Activated T-cell treated with anti-CD3 and anti-CD28 coated beads, Interleukin-2, amount 50 U/mL, for 48 hours (primary cell): ENCODE data around the gene RAB40C.

Source experiments
- DNase-seq, 2 experiments: peaks; one replicate each; pipeline ENCODE4 v3.0.0-alpha.2; 2020

RAB40C gene

DNA sequence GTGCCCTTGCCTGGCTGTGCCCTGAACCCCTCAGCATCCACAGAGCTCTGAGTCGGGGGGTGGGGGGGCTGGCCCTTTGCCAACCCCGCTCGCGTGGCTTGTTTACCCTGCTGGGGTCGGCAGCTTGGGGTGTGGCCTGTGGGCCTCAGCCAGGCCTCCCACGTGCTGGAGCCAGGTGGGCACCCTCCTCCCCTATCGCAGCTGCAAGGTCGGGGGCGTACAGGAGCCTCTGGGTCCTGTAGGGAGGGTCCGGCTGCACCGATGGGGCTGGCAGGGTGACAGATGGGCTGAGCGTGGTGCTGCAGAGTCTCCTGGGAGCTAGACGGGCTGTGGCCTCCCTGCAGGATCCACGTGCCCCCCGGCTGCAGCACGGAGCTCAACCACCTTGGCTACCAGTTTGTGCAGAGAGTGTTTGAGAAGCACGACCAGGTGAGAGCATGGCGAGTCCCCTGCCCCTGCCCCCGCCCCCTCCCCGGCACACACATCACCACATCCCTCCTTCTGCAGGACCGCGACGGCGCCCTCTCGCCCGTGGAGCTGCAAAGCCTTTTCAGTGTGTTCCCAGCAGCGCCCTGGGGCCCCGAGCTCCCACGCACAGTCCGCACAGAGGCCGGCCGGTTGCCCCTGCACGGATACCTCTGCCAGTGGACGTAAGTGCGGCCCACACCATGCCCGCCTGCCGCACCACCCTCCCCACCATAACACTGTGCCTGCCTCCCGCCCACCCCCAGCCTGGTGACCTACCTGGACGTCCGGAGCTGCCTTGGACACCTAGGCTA, 81.7 kb downstream of the RAB40C start:
- DNase-seq: no peak

DNA sequence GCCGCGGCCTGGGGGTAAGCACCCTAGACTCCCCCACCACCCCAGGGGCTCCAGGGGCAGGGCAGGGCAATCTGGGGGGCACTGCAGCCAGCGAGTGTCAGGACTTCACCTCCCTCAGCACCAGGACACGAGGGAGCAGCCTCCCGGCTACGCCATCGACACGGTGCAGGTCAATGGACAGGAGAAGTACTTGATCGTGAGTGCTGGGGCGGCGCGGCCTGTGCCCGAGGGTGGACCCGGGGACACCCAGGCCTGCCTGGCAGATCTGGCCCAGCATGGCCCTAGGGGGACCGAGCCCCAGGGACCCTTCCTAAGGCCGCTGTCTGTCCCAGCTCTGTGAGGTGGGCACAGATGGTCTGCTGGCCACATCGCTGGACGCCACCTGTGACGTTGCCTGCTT, 82.5 kb downstream of the RAB40C start:
- no peak for DNase-seq

DNA sequence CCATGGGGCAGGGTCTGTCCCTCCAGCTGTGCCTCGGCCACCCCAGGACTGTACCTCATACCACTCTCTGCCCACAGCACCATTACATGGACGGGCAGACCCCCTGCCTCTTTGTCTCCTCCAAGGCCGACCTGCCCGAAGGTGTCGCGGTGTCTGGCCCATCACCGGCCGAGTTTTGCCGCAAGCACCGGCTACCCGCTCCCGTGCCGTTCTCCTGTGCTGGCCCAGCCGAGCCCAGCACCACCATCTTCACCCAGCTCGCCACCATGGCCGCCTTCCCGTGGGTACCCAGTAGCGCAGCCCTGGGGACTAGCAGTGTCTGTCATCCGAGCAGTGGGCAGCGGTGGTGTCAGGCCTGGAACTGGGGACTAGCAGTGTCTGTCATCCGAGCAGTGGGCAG, 83.0 kb downstream of the RAB40C start:
- no peak for DNase-seq

DNA sequence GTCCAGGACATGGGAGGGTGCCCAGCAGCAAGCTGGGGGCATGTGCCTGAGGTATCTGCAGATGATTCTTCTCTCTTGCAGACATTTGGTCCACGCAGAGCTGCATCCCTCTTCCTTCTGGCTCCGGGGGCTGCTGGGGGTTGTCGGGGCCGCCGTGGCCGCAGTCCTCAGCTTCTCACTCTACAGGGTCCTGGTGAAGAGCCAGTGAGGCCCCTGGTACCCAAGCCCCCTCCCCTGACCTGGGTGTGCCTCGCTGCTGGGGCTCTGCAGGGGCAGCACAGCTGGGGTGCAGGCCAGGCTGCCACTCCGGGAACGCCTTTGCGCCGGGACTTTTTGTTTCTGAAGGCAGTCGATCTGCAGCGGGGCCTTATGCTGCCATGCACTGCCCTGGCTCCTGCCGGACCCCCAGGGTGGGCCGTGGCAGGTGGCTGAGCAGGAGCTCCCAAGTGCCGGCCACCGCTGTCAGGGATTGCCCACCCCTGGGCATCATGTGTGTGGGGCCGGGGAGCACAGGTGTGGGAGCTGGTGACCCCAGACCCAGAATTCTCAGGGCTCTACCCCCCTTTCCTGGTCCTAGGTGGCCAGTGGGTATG, 83.6 kb downstream of the RAB40C start:
- DNase-seq: no peak

DNA sequence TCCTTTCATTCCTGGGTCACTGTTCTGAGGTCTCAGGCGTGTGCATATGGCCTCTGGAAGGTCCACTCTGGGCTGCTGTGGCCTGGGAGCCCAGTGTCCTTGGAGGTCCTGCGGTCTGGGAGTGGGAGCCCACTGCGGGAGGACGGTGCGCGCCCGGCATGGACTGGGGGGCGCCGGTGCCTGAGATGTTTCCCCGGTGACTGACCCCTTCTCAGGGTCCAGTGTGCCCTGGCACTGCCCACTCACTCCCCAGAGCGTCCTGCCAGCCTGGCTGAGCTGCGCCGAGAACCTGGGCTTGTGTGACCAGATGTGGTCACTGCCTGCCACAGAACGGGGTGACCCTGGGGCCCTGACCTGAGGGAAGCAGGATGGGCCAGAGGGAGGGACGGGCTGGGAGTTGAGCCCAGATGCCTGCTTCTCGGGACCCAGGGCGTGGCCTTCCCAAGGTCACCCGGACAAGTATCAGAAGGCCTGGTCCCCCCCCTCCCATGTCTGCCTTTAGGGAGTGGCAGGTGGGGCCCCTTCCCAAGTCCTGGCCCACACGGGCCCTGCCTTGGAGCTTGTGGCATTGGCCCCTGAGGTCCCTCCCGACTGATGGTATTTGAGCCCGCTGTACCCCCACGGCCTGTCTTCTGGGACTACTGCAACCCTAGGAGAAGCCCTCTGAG, 84.5 kb downstream of the RAB40C start:
- DNase-seq: no peak

DNA sequence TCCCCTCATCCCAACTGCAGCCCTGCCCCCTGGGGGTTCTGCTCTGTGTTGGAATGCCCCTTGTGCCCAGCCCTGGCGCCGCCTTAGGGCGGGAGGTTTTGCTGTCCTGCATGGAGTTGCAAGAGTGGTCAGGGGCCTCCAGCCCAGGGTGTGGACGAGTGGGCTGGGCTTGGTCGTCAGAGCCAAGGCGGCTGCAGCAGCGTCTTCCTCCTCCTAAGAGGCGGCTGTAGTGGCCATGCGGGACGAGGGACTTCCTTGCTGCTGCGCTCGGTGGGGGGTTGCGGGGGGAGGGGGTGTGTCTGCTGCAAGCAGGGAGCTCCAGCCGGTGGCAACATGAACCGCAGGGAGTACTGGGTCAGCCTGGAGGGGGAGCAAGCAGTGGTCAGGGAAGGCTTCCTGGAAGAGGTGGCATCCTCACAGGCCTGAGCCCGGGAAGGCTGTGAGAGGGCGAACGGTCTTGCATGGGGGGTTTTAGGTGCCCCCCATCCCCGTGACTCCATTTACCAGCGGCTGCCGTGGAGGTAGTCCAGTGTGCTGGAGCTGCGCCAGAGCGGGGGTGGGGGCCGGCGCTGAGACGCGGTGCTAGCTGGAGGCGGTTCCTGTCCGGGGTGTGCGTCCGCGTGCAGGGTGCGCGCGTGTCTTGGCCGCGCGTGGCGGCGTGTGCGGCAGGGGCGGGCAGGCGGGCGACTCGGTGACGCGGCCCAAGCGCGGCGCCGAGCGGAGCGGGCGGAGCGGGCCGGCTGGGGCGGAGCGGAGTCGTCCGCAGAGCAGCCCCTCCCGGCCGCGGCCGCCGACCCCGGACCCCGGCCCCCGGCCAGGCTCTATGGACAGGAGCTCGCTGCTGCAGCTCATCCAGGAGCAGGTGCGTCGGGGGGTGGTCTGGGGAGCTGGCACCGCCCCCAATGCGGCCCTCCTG, 85.4 kb downstream of the RAB40C start, which contains the start of gene RHBDL1:
Gene RHBDL1, plus strand, starts transcription at position 704 of the 916 bp plus-strand sequence. Its CDS starts 120 bp downstream, at position 824.
- no peak for DNase-seq

DNA sequence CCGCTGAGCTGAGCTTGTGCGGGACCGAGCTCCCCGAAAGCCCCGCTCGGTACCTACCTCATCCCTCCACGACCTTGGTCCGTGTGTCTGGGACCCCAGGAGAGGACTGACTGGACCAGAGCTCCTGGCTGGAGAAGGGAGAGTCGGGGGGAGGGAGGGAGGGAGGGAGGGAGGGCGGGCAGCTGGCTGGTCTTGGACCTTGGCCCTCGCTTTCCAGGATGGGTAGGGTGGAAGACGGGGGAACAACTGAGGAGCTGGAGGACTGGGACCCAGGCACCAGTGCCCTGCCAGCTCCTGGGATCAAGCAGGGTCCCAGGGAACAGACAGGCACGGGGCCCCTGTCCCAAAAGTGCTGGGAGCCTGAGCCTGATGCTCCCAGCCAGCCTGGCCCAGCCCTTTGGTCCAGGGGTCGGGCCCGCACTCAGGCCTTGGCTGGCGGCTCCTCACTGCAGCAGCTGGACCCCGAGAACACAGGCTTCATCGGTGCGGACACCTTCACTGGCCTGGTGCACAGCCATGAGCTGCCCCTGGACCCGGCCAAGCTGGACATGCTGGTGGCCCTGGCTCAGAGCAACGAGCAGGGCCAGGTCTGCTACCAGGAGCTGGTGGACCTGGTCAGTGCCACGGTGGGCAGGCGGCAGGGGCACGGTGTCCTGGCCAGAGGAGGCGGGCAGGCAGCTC, 86.2 kb downstream of the RAB40C start:
- no peak for DNase-seq

DNA sequence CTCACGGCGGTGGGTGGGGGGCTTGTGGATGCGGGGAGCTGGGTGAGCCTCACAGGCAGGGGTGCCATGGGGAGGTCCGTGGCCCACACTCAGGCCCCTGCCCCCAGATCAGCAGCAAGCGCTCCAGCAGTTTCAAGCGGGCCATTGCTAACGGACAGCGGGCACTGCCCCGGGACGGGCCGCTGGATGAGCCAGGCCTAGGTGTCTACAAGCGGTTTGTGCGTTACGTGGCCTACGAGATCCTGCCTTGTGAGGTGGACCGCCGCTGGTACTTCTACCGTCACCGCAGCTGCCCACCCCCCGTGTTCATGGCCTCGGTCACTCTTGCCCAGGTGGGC, 86.7 kb downstream of the RAB40C start:
- DNase-seq: no peak

DNA sequence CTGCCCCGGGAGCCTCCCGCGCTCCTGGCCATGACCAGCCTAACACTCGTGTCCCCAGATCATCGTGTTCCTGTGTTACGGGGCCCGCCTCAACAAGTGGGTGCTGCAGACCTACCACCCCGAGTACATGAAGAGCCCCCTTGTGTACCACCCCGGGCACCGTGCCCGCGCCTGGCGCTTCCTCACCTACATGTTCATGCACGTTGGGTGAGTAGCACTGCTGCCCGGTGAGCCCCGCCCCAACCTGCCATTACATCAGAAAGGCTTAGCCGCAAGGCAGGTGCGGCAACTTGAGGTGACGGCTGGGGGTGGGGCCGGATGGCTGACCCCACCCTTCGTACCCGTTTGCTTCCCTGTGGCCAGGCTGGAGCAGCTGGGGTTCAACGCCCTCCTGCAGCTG, 87.0 kb downstream of the RAB40C start:
- no peak for DNase-seq

DNA sequence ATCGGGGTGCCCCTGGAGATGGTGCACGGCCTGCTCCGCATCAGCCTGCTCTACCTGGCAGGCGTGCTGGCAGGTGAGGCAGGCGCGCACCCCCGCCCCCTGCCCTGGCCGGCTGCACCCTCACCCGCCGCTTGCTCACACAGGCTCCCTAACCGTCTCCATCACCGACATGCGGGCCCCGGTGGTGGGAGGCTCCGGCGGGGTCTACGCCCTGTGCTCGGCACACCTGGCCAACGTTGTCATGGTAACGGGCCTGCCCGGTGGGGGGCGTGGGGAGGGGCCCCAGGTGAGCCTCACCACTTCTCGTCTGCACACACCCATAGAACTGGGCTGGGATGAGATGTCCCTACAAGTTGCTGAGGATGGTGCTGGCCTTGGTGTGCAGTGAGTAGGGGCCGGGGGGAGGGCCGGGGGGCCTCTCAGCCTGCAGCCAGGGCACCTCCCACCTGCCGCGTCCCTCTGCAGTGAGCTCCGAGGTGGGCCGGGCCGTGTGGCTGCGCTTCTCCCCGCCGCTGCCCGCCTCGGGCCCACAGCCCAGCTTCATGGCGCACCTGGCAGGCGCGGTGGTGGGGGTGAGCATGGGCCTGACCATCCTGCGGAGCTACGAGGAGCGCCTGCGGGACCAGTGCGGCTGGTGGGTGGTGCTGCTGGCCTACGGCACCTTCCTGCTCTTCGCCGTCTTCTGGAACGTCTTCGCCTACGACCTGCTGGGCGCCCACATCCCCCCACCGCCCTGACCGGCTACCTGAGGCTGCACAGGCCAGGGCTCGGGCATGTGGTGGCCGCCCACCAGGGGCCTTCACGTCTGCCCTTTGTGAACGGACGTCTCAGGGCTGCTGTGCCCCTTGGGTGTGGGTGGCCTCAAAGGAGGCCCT, 87.7 kb downstream of the RAB40C start:
- DNase-seq: no peak

DNA sequence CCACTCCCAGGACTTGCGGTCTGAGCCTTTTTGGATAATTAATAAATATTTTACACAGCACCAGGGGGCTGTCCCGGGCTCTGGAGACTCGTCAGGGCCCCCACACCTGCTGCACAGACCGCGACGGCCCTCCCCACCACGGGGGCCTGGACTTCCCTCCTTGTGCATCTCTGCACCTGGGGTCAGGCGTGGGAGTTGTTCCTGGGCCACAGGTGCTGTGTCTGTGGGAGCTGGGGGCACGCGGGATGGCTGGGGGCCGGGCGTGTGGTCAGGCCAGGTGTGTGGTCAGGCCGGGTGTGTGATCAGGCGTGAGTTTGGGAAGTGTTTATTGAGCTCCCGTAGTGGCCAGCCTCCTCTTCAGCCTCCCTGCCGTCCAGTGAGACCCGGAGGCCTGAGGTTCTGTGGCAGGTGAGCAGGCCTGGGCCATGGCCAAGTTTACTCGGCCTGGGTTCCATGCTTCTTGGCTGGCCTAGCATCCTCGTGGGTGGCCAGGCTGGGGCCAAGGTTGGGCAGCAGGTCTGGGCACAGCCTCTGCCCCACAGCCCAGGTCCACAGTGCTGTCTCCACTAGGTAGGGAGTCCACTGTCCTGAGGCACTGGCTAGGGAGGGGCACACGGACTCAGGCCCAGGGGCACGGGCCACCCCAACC, 88.5 kb downstream of the RAB40C start:
- DNase-seq: no peak
